ENCODE measurements around the gene IFT74. TPM values are rescaled to one million over a fixed set of nuclear protein-coding genes. Genes with fewer than 3 reads are reported as not detected.

The IFT74 gene
- total RNA-seq, 1 experiment from 2014 or later = 28.7 TPM

- TF ChIP-seq, protein P1, sequence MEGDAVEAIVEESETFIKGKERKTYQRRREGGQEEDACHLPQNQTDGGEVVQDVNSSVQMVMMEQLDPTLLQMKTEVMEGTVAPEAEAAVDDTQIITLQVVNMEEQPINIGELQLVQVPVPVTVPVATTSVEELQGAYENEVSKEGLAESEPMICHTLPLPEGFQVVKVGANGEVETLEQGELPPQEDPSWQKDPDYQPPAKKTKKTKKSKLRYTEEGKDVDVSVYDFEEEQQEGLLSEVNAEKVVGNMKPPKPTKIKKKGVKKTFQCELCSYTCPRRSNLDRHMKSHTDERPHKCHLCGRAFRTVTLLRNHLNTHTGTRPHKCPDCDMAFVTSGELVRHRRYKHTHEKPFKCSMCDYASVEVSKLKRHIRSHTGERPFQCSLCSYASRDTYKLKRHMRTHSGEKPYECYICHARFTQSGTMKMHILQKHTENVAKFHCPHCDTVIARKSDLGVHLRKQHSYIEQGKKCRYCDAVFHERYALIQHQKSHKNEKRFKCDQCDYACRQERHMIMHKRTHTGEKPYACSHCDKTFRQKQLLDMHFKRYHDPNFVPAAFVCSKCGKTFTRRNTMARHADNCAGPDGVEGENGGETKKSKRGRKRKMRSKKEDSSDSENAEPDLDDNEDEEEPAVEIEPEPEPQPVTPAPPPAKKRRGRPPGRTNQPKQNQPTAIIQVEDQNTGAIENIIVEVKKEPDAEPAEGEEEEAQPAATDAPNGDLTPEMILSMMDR (IDR thresholded peaks at IDR 0.05; ENCODE audit: unreplicated experiment) = no peak
- peak within 1 kb of the TSS; percentile 57 for H3K27ac Mint-ChIP-seq (ENCODE audit: low read depth, unreplicated experiment)
- no peak within 1 kb of the TSS for H3K4me3 Mint-ChIP-seq (ENCODE audit: unreplicated experiment)
- no peaks in the 10 kb centered on the region for H3K9me3 Mint-ChIP-seq (ENCODE audit: unreplicated experiment)
- DNase-seq (ENCODE audit: unreplicated experiment) = no peak
- no TSS peak for BruUV-seq (replicated peaks)
- H3K36me3 Mint-ChIP-seq (ENCODE audit: insufficient read depth, unreplicated experiment) = peaks cover 14% of the 10 kb centered on the region
- POLR2A ChIA-PET = no interaction called here
- CTCF ChIA-PET = no interaction called here
- H3K27me3 Mint-ChIP-seq (ENCODE audit: insufficient read depth, unreplicated experiment) = no peaks in the 10 kb centered on the region
- intact Hi-C loops (cut with micrococcal nuclease) = no loop called here
- H3K4me1 Mint-ChIP-seq (ENCODE audit: insufficient read depth, unreplicated experiment) = no peaks in the 10 kb centered on the region
Observed at GRCh38 chr9:27005491-27005890, 49.3 kb downstream of the IFT74 start, which contains the start of gene LRRC19. Gene LRRC19 (minus strand): TSS chr9:27005672. CDS start chr9:26999694, 5,978 bp downstream.

GRCh38 chr9:27019589-27019988, 63.4 kb downstream of the IFT74 start:
- Mint-ChIP-seq H3K36me3 (ENCODE audit: insufficient read depth, unreplicated experiment) (peaks cover 45% of the 10 kb centered on the region), H3K27ac (ENCODE audit: low read depth, unreplicated experiment) (no peak overlapping the region), H3K27me3 (ENCODE audit: insufficient read depth, unreplicated experiment) (no peaks in the 10 kb centered on the region), H3K4me3 (ENCODE audit: unreplicated experiment) (no peak overlapping the region), H3K4me1 (ENCODE audit: insufficient read depth, unreplicated experiment) (no peaks in the 10 kb centered on the region), H3K9me3 (ENCODE audit: unreplicated experiment) (no peaks in the 10 kb centered on the region)
- peak; percentile 11 for DNase-seq (ENCODE audit: unreplicated experiment)
- TF ChIP-seq, protein P1 (IDR thresholded peaks at IDR 0.05; ENCODE audit: unreplicated experiment) = no peak
- ChIA-PET CTCF (interaction anchor here (0.6 to 1.1 kb wide), 3 partner anchors 12 to 41 kb away, joined by 3 to 5 read pairs (median 4); no protein-coding TSS in a partner anchor), POLR2A (interaction anchor here (0.7 kb wide), 1 partner anchor 94 kb away, joined by 3 read pairs; no protein-coding TSS in a partner anchor)
- BruUV-seq (replicated peaks) = no TSS peak
- intact Hi-C loops (cut with micrococcal nuclease) = no loop called here

DNA sequence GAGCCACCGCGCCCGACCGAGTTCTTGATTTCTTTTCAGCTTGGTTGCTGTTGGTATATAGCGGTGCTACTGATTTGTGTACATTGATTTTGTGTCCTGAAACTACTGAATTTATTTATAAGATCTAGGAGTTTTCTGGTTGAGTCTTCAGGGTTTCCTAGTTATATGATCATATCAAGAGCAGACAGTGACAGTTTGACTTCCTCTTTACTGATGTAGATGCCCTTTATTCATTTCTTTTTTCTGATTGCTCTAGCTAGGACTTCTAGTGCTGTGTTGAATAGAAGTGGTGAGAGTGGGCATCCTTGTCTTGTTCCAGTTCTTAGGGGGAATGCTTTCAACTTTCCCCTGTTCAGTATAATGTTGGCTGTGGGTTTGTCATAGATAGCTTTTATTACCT, 66.7 kb downstream of the IFT74 start:
- Mint-ChIP-seq H3K4me1 (ENCODE audit: insufficient read depth, unreplicated experiment) (no peaks in the 10 kb centered on the region), H3K9me3 (ENCODE audit: unreplicated experiment) (no peaks in the 10 kb centered on the region), H3K27me3 (ENCODE audit: insufficient read depth, unreplicated experiment) (no peaks in the 10 kb centered on the region), H3K27ac (ENCODE audit: low read depth, unreplicated experiment) (no peak overlapping the region), H3K36me3 (ENCODE audit: insufficient read depth, unreplicated experiment) (peaks cover 49% of the 10 kb centered on the region), H3K4me3 (ENCODE audit: unreplicated experiment) (no peak overlapping the region)
- ChIA-PET CTCF (interaction anchor here (0.7 kb wide), 1 partner anchor 165 kb away, joined by 3 read pairs; no protein-coding TSS in a partner anchor), POLR2A (no interaction called here)
- TF ChIP-seq, protein P1 (IDR thresholded peaks at IDR 0.05; ENCODE audit: unreplicated experiment) = no peak
- no TSS peak for BruUV-seq (replicated peaks)
- DNase-seq (ENCODE audit: unreplicated experiment) = no peak
- intact Hi-C loops (cut with micrococcal nuclease) = no loop called here

GRCh38 chr9:27029186-27029585, 73.0 kb downstream of the IFT74 start:
- Mint-ChIP-seq H3K27me3 (ENCODE audit: insufficient read depth, unreplicated experiment) (no peaks in the 10 kb centered on the region), H3K4me3 (ENCODE audit: unreplicated experiment) (no peak overlapping the region), H3K4me1 (ENCODE audit: insufficient read depth, unreplicated experiment) (no peaks in the 10 kb centered on the region), H3K36me3 (ENCODE audit: insufficient read depth, unreplicated experiment) (peaks cover 39% of the 10 kb centered on the region), H3K27ac (ENCODE audit: low read depth, unreplicated experiment) (no peak overlapping the region), H3K9me3 (ENCODE audit: unreplicated experiment) (no peaks in the 10 kb centered on the region)
- intact Hi-C loops (cut with micrococcal nuclease) = no loop called here
- TF ChIP-seq, protein P1 (IDR thresholded peaks at IDR 0.05; ENCODE audit: unreplicated experiment) = no peak
- no peak for DNase-seq (ENCODE audit: unreplicated experiment)
- BruUV-seq (replicated peaks) = no TSS peak
- CTCF ChIA-PET = interaction anchor here (0.5 to 1.0 kb wide), 4 partner anchors 218 to 519 kb away, joined by 3 to 4 read pairs (median 4); no protein-coding TSS in a partner anchor
- POLR2A ChIA-PET = interaction anchor here (0.7 kb wide), 1 partner anchor 125 kb away, joined by 3 read pairs; no protein-coding TSS in a partner anchor

All from MCF 10A (cell line).